CD4-positive, alpha-beta T cell treated with Interleukin-1 beta for 1 hour (primary cell): Measurements from ENCODE around the gene SLC24A2.
"Not testable (repeated sequence)": the region's sequence is repeated elsewhere in the genome, so short reads cannot be mapped to it uniquely, and the experiment has no call there.

Experiments used
- DNase-seq, 2 donors: peaks; one replicate each; pipeline ENCODE4 v3.0.0-alpha.2; 2020 to 2022

SLC24A2 gene

GRCh38 chr9:19788614-19789271 is at the start of gene SLC24A2:
Gene SLC24A2 (minus strand): TSS chr9:19789037.
- no peak for DNase-seq

DNA sequence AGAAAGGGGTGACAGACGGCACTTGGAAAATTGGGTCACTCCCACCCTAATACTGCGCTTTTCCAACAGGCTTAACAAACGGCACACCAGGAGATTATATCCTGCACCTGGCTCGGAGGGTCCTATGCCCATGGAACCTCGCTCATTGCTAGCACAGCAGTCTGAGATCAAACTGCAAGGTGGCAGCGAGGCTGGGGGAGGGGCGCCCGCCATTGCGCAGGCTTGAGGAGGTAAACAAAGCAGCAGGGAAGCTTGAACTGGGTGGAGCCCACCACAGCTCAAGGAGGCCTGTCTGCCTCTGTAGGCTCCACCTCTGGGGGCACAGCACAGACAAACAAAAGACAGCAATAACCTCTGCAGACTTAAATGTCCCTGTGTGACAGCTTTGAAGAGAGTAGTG is 44.5 kb upstream of the SLC24A2 start:
- not testable (repeated sequence) for DNase-seq

GRCh38 chr9:19830796-19831195 is 42.0 kb upstream of the SLC24A2 start:
- no peak for DNase-seq

GRCh38 chr9:19828576-19829109 is 39.8 kb upstream of the SLC24A2 start:
- no peak for DNase-seq

DNA sequence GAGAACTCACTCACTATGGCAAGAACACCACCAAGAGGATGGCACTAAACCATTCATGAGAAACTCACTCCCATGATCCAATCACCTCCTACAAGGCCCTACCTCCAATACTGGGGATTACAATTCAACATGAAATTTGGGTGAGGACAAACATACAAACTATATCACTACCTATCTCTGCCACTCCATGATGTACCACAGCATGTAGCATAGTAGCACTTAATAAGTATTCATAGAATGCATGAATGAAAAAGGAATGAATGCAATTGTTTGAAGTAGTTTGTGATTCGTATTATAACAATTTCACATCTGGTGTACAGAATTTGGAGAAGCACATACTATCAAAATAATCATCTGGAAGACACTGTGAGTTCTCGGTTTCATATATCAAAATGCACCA is 27.9 kb upstream of the SLC24A2 start:
- DNase-seq, result no peak

GRCh38 chr9:19812194-19812593 is 23.4 kb upstream of the SLC24A2 start:
- DNase-seq, result no peak

DNA sequence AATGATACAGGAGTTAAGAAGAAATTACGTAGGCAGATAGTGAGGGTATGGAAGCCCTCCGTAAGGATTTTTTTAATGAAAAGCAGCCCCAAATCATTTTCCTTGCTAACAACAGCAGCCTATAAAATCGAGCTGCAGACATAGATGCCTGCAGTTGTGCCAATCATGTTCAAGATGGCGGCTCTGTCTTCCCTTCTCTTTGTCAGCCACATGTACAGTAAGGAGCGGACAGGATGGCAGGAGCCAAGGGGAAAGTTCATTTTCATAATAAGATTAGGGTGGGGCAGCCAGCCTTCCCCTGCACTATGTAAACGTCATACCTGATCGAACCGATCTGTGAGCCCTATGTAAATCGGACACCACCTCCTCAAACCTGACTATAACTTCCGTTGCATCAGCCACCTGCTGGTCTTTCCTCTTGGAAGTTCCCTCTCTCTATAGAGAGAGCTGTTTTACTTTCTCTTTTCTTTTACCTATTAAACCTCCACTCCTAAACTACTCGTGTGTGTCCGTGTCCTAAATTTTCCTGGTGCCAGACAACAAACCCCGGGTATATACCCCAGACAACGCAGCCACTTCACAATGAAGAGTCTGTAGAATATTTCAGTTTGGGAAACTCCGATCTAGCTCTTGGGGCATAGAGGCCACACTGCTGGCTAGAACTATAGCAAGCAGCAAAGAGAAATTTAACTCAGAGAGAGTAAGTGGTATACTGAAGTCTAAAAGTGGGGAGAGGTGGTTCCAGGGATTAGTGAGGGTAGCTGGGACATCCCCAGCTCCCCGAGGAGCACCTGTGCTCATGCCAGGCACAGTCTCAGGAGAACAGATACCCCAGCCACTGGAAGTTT is 20.8 kb upstream of the SLC24A2 start:
- DNase-seq, result no peak

DNA sequence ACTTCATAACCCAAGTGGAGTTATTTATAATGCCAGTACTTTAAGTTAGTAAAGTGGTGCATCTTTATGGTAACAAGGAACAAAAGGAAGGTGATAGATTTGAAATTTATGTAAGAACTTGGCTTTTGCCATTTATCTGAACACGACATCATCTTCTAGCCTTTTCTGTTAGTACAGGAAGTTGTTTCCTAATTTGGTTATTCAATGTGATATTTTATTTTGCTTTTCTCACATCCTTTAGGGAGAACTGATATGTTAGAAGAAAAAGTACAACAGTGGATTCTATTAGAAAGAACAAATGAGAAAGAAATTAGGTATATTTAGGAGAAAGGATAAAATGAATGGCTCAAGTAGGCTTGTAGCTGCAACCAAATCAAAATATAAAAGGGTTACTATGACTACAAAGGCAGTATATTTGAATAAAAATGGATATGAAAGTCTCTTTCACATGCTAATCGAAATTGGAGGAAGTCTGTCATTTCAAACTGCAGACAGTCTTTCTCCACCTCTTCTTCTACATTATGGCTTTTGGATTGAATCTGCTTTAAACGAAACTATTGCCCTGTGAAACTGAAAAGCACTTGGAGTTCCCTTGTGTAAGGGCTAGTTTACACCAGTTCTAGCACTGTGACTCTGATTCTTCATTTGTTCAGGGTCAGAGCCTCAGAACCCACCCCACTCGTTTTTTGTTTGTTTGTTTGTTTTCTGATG is 18.5 kb upstream of the SLC24A2 start:
- no peak for DNase-seq

- no peak for DNase-seq
Measured at GRCh38 chr9:19804431-19804830, 15.6 kb upstream of the SLC24A2 start.

DNA sequence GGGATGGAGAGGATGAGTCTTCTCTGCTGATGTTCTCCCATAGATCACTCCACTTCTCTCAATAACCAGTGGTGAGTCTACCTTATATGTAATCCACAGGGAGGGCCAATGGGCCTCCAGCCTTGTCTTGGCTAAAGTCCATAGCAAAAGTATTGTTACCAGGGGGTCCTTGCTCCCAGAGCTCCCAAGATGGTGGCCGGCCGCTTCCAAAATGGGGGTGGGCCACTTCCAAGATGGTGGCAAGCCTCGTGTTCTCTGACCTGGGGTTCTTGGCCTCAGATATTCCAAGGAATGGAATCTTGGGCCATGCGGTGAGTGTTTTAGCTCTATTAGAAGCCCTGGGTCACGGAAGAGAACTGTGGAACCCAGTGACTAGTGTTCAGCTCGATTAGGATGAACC is 12.0 kb upstream of the SLC24A2 start:
- DNase-seq, result no peak

DNA sequence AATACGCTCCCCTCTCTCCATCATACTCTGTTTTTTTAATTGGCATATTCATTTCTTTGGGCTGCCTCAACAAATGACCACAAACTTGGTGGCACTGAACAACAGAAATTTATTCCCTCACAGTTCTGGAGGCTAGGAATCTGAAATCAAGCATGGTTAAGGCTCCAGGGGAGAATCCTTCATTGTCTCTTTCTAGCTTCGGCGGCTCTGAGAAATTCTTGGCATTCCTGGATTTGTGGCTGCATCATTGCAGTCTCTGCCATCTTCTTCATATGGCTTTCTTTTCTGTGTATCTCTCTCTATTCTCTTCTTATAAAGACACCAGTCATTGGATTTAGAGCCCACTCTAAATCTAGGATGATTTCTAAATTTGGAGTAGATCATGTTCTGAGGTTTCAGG is 10.9 kb upstream of the SLC24A2 start:
- no peak for DNase-seq

DNA sequence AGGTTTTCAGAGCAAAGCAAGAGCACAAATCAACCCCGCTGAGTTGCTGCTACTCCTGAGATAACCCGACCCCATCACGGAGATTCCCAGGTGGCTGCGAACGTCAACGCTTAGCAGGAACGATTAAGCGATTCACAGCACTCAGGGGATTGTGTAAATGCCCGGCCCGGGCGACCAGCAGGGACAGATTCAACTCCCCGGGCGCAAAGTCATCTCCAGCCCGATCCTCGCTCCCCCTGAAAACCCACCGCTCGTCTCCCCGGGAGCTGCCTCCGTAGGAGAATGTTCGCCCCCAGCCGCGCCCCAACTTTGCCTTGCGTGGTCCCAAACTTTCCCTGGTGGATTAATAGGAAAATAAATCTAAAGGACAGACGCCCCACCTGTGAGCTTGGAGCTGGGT is 685 bp downstream of the SLC24A2 start:
- no peak for DNase-seq

DNA sequence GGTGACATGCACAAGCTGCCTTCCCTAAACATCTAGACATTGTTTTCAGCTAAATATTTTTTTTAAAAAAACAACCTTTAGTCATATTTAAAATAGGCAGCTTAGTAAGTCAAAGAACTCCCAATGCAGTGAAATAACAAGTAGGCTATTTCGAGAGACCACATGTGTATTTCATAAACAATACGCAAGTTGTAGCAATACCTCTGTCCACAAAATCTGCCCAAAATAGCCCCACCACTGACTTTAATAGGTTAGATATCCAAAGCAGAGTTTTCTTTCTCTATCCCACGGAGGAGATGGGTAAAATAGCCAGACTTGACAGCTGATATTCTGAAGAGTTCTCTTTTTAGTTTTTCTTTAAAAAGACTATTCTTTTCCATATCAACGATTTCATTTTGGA is 1.2 kb downstream of the SLC24A2 start:
- no peak for DNase-seq

DNA sequence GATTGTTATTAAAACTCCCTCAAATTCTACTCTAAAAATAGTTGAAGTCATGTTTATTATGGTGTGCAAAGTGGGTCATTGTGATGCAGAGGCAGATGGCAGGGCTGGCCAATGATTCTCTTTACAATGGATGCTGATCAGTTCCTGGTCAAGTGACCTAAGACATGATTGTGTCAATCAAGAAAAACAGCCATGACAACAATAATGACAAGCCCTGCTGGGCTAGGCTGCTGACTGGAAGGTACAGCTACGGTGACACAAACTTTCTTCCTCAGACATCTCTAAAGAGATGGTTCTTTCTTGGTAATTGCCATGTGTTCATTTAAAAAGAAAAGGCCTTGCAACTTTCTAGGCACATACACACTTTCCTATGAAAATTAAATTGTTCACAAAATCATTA is 3.6 kb downstream of the SLC24A2 start:
- no peak for DNase-seq

GRCh38 chr9:19784136-19784535 is 4.7 kb downstream of the SLC24A2 start:
- no peak for DNase-seq

GRCh38 chr9:19783500-19783899 is 5.3 kb downstream of the SLC24A2 start:
- no peak for DNase-seq

- no peak for DNase-seq
Measured at GRCh38 chr9:19782005-19782404, 6.8 kb downstream of the SLC24A2 start.

DNA sequence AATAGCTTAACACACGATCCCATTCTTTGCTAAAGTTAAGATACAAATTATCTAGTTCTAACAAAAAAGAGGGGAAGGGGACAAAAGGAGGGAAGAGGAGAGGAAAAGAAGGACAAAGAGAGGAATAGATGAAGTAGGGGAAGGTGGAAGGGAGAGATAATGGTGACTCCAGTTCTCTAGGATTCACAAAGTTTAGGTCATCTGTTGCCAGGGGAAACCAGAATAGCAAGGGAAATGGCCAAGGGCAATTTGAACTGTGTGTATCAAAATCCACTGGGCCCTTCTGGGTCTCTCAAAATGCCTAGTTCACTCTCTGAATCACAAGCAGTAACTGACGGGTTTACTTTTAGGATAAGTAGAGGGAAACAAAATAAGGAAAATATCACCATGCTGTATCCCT is 7.6 kb downstream of the SLC24A2 start:
- DNase-seq, result no peak

DNA sequence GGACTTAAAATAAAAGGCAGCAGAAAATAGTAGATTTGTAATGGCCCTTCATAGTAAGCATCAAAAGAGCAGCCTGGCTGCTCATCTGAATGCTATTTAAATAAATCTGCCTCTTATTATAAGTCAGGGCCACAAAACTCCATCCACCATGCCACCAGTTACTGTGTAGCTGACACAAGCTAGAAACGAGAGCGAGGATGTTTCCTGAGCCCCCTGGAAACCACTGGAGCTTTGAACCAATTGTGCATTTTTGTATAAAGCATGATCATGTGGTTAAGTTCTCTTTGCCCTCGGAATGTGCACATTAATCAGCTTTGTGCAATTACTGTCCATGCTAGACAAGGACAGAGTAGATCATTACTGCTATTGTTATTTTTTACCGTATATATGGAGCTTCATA is 17.4 kb downstream of the SLC24A2 start:
- no peak for DNase-seq

- no peak for DNase-seq
Measured at GRCh38 chr9:19770973-19771372, 17.9 kb downstream of the SLC24A2 start.

DNA sequence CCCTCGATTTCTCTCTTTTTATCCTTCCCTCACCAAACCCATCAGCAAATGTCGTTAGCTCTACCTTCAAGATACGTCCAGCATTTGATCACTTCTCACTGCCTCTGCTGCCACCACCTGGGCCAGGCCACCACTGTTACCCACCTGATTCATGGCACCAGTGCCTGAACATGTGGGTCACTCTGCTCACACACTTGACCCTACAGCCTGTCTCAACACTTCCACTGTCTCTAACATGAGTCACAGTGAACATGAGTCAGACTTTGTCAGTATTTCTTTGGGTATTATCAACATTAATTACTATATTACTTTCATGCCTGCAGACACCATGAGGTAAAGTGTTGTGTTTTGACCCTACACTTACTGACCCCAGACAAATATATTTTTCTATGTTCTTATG is 19.6 kb downstream of the SLC24A2 start:
- DNase-seq, result no peak

GRCh38 chr9:19768798-19769197 is 20.0 kb downstream of the SLC24A2 start:
- no peak for DNase-seq

- no peak for DNase-seq
Measured at GRCh38 chr9:19759066-19759465, 29.8 kb downstream of the SLC24A2 start.

- no peak for DNase-seq
Measured at GRCh38 chr9:19757745-19758144, 31.1 kb downstream of the SLC24A2 start.
